SK-N-SH treated with all-trans-retinoic acid at 6 μM for 48 hours (cell line): ENCODE measurements around the gene APBA2.

Source experiments
- ATAC-seq: fragments of 200-7000 bp; cut with Tn5 transposase; 3 replicates; pipeline ENCODE4 v1.9.1; 2020; ENCODE audit warnings: mild to moderate bottlenecking, moderate library complexity
- ARNTL ChIP-seq: fragments of 450-650 bp; formaldehyde crosslinking; IDR thresholded peaks from 2 replicates; pipeline ENCODE4 v1.5.0; 2020; ENCODE audit warnings: low read depth, mild to moderate bottlenecking, moderate library complexity, borderline replicate concordance
- BACH2 ChIP-seq: fragments of 250-450 bp; sonication (Bioruptor Pico); IDR thresholded peaks from 2 replicates; pipeline ENCODE4 v1.9.0; 2021; ENCODE audit warnings: mild to moderate bottlenecking, borderline replicate concordance
- CREB5 ChIP-seq: fragments of 250-450 bp; sonication (Bioruptor Pico); IDR thresholded peaks from 2 replicates; pipeline ENCODE4 v1.5.1; 2020; ENCODE audit warnings: low read depth, mild to moderate bottlenecking, moderate library complexity
- CSDC2 ChIP-seq: fragments of 250-450 bp; sonication (Bioruptor Pico); IDR thresholded peaks from 2 replicates; pipeline ENCODE4 v1.5.0; 2020; ENCODE audit warnings: mild to moderate bottlenecking, moderate library complexity
- ESRRG ChIP-seq: fragments of 250-450 bp; sonication (Bioruptor Pico); IDR thresholded peaks from 2 replicates; pipeline ENCODE4 v1.6.1; 2021; ENCODE audit warnings: mild to moderate bottlenecking
- OSR1 ChIP-seq: fragments of 250-450 bp; sonication (Bioruptor Pico); IDR thresholded peaks from 2 replicates; pipeline ENCODE4 v1.8.0; 2022; ENCODE audit warnings: moderate library complexity, mild to moderate bottlenecking, inconsistent platforms
- PATZ1 ChIP-seq: fragments of 250-450 bp; sonication (Bioruptor Pico); IDR thresholded peaks from 2 replicates; pipeline ENCODE4 v1.8.0; 2020; ENCODE audit warnings: mild to moderate bottlenecking, moderate library complexity, borderline replicate concordance
- POU6F1 ChIP-seq: fragments of 250-450 bp; sonication (Bioruptor Pico); IDR thresholded peaks from 2 replicates; pipeline ENCODE4 v1.8.0; 2021; ENCODE audit warnings: low read depth, mild to moderate bottlenecking, moderate library complexity, borderline replicate concordance
- RARB ChIP-seq: fragments of 250-450 bp; sonication (Bioruptor Pico); IDR thresholded peaks from 2 replicates; pipeline ENCODE4 v1.8.0; 2021; ENCODE audit warnings: mild to moderate bottlenecking, moderate library complexity
- SNAI2 ChIP-seq: fragments of 250-450 bp; sonication (Bioruptor Pico); IDR thresholded peaks from 2 replicates; pipeline ENCODE4 v1.5.0; 2020; ENCODE audit warnings: mild to moderate bottlenecking, moderate library complexity
- TCF4 ChIP-seq: fragments of 250-450 bp; sonication (Bioruptor Pico); IDR thresholded peaks from 2 replicates; pipeline ENCODE4 v1.8.0; 2021; ENCODE audit warnings: mild to moderate bottlenecking, moderate library complexity, borderline replicate concordance
- TOX ChIP-seq: fragments of 250-450 bp; sonication (Bioruptor Pico); IDR thresholded peaks from 2 replicates; pipeline ENCODE4 v1.8.0; 2021; ENCODE audit warnings: mild to moderate bottlenecking, moderate library complexity, borderline replicate concordance
- TSHZ2 ChIP-seq: fragments of 250-450 bp; sonication (Bioruptor Pico); IDR thresholded peaks from 2 replicates; pipeline ENCODE4 v1.5.0; 2020; ENCODE audit warnings: mild to moderate bottlenecking, moderate library complexity
- ZC3H10 ChIP-seq: fragments of 250-450 bp; sonication (Bioruptor Pico); IDR thresholded peaks from 2 replicates; pipeline ENCODE4 v1.5.1; 2021; ENCODE audit warnings: mild to moderate bottlenecking, moderate library complexity
- ZFP3 ChIP-seq: fragments of 250-450 bp; sonication (Bioruptor Pico); IDR thresholded peaks from 2 replicates; pipeline ENCODE4 v1.5.0; 2020; ENCODE audit warnings: mild to moderate bottlenecking, moderate library complexity
- ZNF565 ChIP-seq: fragments of 450-650 bp; formaldehyde crosslinking; conservative IDR thresholded peaks from 2 replicates; pipeline ENCODE4 v1.5.0; 2020; ENCODE audit warnings: low read depth, mild to moderate bottlenecking, moderate library complexity
- ZNF70 ChIP-seq: fragments of 450-650 bp; formaldehyde crosslinking; IDR thresholded peaks from 2 replicates; pipeline ENCODE4 v1.5.0; 2020; ENCODE audit warnings: mild to moderate bottlenecking, moderate library complexity
- ZNF8 ChIP-seq: fragments of 450-650 bp; formaldehyde crosslinking; IDR thresholded peaks from 2 replicates; pipeline ENCODE4 v1.5.0; 2020; ENCODE audit warnings: mild to moderate bottlenecking, moderate library complexity

APBA2 gene

GRCh38 chr15:29035336-29036285, 149.8 kb downstream of the APBA2 start:
- TF ChIP-seq BACH2 (no peak), RARB (CRISPR knock-in tag) (no peak), ESRRG (CRISPR knock-in tag) (no peak), POU6F1 (no peak), ARNTL (CRISPR knock-in tag) (no peak), CREB5 (CRISPR knock-in tag) (no peak), TOX (no peak), PATZ1 (CRISPR knock-in tag) (no peak), SNAI2 (CRISPR knock-in tag) (no peak), ZFP3 (no peak), ZNF565 (CRISPR knock-in tag) (no peak)
- no peak for ATAC-seq

- no peak for ATAC-seq
- no peak for TF ChIP-seq SNAI2 (CRISPR knock-in tag)
- TF ChIP-seq TCF4 (CRISPR knock-in tag): no peak
- no peak for TF ChIP-seq ARNTL (CRISPR knock-in tag)
- no peak for TF ChIP-seq RARB (CRISPR knock-in tag)
- TF ChIP-seq CSDC2: no peak
- TF ChIP-seq TOX: no peak
- TF ChIP-seq ZNF8 (CRISPR knock-in tag): no peak
- no peak for TF ChIP-seq ZFP3
- no peak for TF ChIP-seq ESRRG (CRISPR knock-in tag)
- TF ChIP-seq POU6F1: no peak
- no peak for TF ChIP-seq CREB5 (CRISPR knock-in tag)
- no peak for TF ChIP-seq TSHZ2 (CRISPR knock-in tag)
- TF ChIP-seq PATZ1 (CRISPR knock-in tag): no peak
- no peak for TF ChIP-seq BACH2
- no peak for TF ChIP-seq OSR1
- TF ChIP-seq ZNF565 (CRISPR knock-in tag): no peak
- no peak for TF ChIP-seq ZNF70 (CRISPR knock-in tag)
- no peak for TF ChIP-seq ZC3H10
These were observed 152.4 kb downstream of the APBA2 start for GRCh38 chr15:29037997-29038705.
